Skin epidermis (tissue), 12 donors: ENCODE results near the gene RGS13.

Source experiments
- H3K27ac ChIP-seq, 21 experiments: fragments of 200-600 bp; sonication (generic) in 11 of 21; one replicate each; pipeline ENCODE4 v1.5.0; 2020; ENCODE audit warnings: mild to moderate bottlenecking in 3 of 21, inconsistent platforms in 2 of 21, moderate library complexity in 2 of 21
- H3K4me3 ChIP-seq, 7 experiments: fragments of 200-600 bp; sonication (generic) in 2 of 7; one replicate each; pipeline ENCODE4 v1.5.0; 2020; ENCODE audit warnings: inconsistent platforms in 2 of 7, mild to moderate bottlenecking in 2 of 7, moderate library complexity in 1 of 7

Gene RGS13

GRCh38 chr1:192635939-192636338 is at the start of gene RGS13:
Gene RGS13, plus strand, starts transcription at chr1:192636147. Its CDS starts 8,188 bp downstream, at chr1:192644335.
- H3K4me3 ChIP-seq = no peak within 1 kb of the TSS
- no peak within 1 kb of the TSS for H3K27ac ChIP-seq

GRCh38 chr1:192587386-192588266 is 48.3 kb upstream of the RGS13 start:
- no peak overlapping the region for H3K27ac ChIP-seq
- H3K4me3 ChIP-seq = no peak overlapping the region

GRCh38 chr1:192588546-192588945 is 47.4 kb upstream of the RGS13 start:
- no peak overlapping the region for H3K27ac ChIP-seq

GRCh38 chr1:192589813-192590212 is 46.1 kb upstream of the RGS13 start:
- no peak overlapping the region for H3K4me3 ChIP-seq
- no peak overlapping the region for H3K27ac ChIP-seq

More at GRCh38 chr1:192588546-192588945, 47.4 kb upstream of the RGS13 start:
- H3K4me3 ChIP-seq = no peak overlapping the region

- Histone ChIP-seq H3K4me3 (no peak overlapping the region), H3K27ac (peak overlapping the region in 6 of 21 experiments; percentile 8 to 43 (median 22))
Observed at GRCh38 chr1:192592517-192592916, 43.4 kb upstream of the RGS13 start.

- H3K27ac ChIP-seq = peak overlapping the region in 5 of 21 experiments; percentile 8 to 38 (median 21)
- no peak overlapping the region for H3K4me3 ChIP-seq
Observed at GRCh38 chr1:192592981-192593708, 42.8 kb upstream of the RGS13 start.

GRCh38 chr1:192595299-192595698 is 40.6 kb upstream of the RGS13 start:
- H3K27ac ChIP-seq = no peak overlapping the region
- no peak overlapping the region for H3K4me3 ChIP-seq

GRCh38 chr1:192598589-192598988 is 37.4 kb upstream of the RGS13 start:
- H3K4me3 ChIP-seq = no peak overlapping the region

GRCh38 chr1:192600275-192600674 is 35.7 kb upstream of the RGS13 start:
- no peak overlapping the region for H3K27ac ChIP-seq

More at GRCh38 chr1:192598589-192598988, 37.4 kb upstream of the RGS13 start:
- no peak overlapping the region for H3K27ac ChIP-seq

GRCh38 chr1:192601143-192601542 is 34.8 kb upstream of the RGS13 start:
- no peak overlapping the region for H3K4me3 ChIP-seq
- no peak overlapping the region for H3K27ac ChIP-seq

More at GRCh38 chr1:192600275-192600674, 35.7 kb upstream of the RGS13 start:
- no peak overlapping the region for H3K4me3 ChIP-seq

GRCh38 chr1:192601567-192601966 is 34.4 kb upstream of the RGS13 start:
- no peak overlapping the region for H3K4me3 ChIP-seq
- H3K27ac ChIP-seq = no peak overlapping the region

- no peak overlapping the region for H3K4me3 ChIP-seq
- no peak overlapping the region for H3K27ac ChIP-seq
Observed at GRCh38 chr1:192602757-192603156, 33.2 kb upstream of the RGS13 start.

- Histone ChIP-seq H3K27ac (no peak overlapping the region), H3K4me3 (no peak overlapping the region)
Observed at GRCh38 chr1:192603218-192603787, 32.6 kb upstream of the RGS13 start.

- Histone ChIP-seq H3K27ac (no peak overlapping the region), H3K4me3 (no peak overlapping the region)
Observed at GRCh38 chr1:192604979-192605620, 30.8 kb upstream of the RGS13 start.

GRCh38 chr1:192608671-192609070 is 27.3 kb upstream of the RGS13 start:
- H3K27ac ChIP-seq = peak overlapping the region in 2 of 21 experiments; percentile 21 to 28
- H3K4me3 ChIP-seq = no peak overlapping the region

- Histone ChIP-seq H3K4me3 (no peak overlapping the region), H3K27ac (peak overlapping the region in 7 of 21 experiments; percentile 18 to 50 (median 32))
Observed at GRCh38 chr1:192609110-192610079, 26.6 kb upstream of the RGS13 start.

GRCh38 chr1:192610112-192610889 is 25.6 kb upstream of the RGS13 start:
- H3K4me3 ChIP-seq = no peak overlapping the region
- no peak overlapping the region for H3K27ac ChIP-seq

- H3K4me3 ChIP-seq = no peak overlapping the region
- no peak overlapping the region for H3K27ac ChIP-seq
Observed at GRCh38 chr1:192615055-192615454, 20.9 kb upstream of the RGS13 start.
